Liver (tissue), 9 donors: Measurements from ENCODE around the gene MINAR1. TPM values are rescaled to one million over a fixed set of nuclear protein-coding genes. Genes with fewer than 3 reads are reported as not detected.

ENCODE experiments used
- DNase-seq: peaks from one replicate; pipeline ENCODE4 v3.0.0-alpha.2; 2017; ENCODE audit warnings: low spot score
- H3K27ac ChIP-seq, 2 donors: one replicate each; pipeline ENCODE4 v1.7.0; 2013; ENCODE audit warnings: inconsistent platforms in 2 of 2, low read length in 2 of 2, control low read depth in 1 of 2, low read depth in 1 of 2, mild to moderate bottlenecking in 1 of 2
- H3K27me3 ChIP-seq, 4 donors: one replicate each; pipeline versions ENCODE4 v1.6.1 to v1.7.0; 2013; ENCODE audit warnings: low read length in 3 of 4, inconsistent platforms in 1 of 4, mild to moderate bottlenecking in 1 of 4, moderate library complexity in 1 of 4; ENCODE audit not compliant: control insufficient read depth in 4 of 4, insufficient read depth in 4 of 4
- H3K36me3 ChIP-seq, 4 donors: one replicate each; pipeline versions ENCODE4 v1.6.1 to v1.7.0; 2013; ENCODE audit warnings: low read length in 3 of 4, mild to moderate bottlenecking in 3 of 4, low read depth in 1 of 4, moderate library complexity in 1 of 4; ENCODE audit not compliant: control insufficient read depth in 4 of 4, insufficient read depth in 3 of 4
- H3K4me1 ChIP-seq, 4 donors: one replicate each; pipeline versions ENCODE4 v1.6.1 to v1.7.0; 2013; ENCODE audit warnings: low read length in 3 of 4, mild to moderate bottlenecking in 3 of 4, moderate library complexity in 1 of 4; ENCODE audit not compliant: control insufficient read depth in 4 of 4, insufficient read depth in 4 of 4
- H3K4me3 ChIP-seq, 3 donors: one replicate each; pipeline versions ENCODE4 v1.6.1 to v1.7.0; 2013; ENCODE audit warnings: low read length in 3 of 3, control low read depth in 1 of 3, low read depth in 1 of 3, mild to moderate bottlenecking in 1 of 3
- H3K9ac ChIP-seq, 2 donors: one replicate each; pipeline ENCODE4 v1.7.0; 2013; ENCODE audit warnings: low read length in 2 of 2, mild to moderate bottlenecking in 2 of 2, moderate library complexity in 2 of 2, control low read depth in 1 of 2, low read depth in 1 of 2
- H3K9me3 ChIP-seq, 4 donors: one replicate each; pipeline versions ENCODE4 v1.6.1 to v1.7.0; 2013; ENCODE audit warnings: low read length in 3 of 4; ENCODE audit not compliant: control insufficient read depth in 4 of 4
- CTCF ChIP-seq: fragments of 150-350 bp; IDR thresholded peaks from 2 replicates; pipeline ENCODE4 v1.5.1; 2017; ENCODE audit warnings: improper control_type of control experiment, low read depth, low read length; ENCODE audit not compliant: missing input control
- FOXA1 ChIP-seq: IDR thresholded peaks from 2 replicates; pipeline ENCODE4 v1.6.1; 2016; ENCODE audit warnings: antibody characterized with exemption
- FOXA2 ChIP-seq: IDR thresholded peaks from 2 replicates; pipeline ENCODE4 v1.6.1; 2016; ENCODE audit warnings: antibody characterized with exemption
- GABPA ChIP-seq, 2 donors: IDR thresholded peaks in 1 of 2; conservative IDR thresholded peaks in 1 of 2; 2 replicates each; pipeline ENCODE4 v1.6.1; 2016; ENCODE audit warnings: antibody characterized with exemption in 2 of 2, mild to moderate bottlenecking in 1 of 2, moderate library complexity in 1 of 2
- HNF4A ChIP-seq, 2 donors: conservative IDR thresholded peaks; 2 replicates each; pipeline ENCODE4 v1.6.1; 2016; ENCODE audit warnings: antibody characterized with exemption in 2 of 2, mild to moderate bottlenecking in 2 of 2
- HNF4G ChIP-seq: IDR thresholded peaks from 2 replicates; pipeline ENCODE4 v1.6.1; 2016; ENCODE audit warnings: antibody characterized with exemption
- JUND ChIP-seq, 2 donors: IDR thresholded peaks; 2 replicates each; pipeline ENCODE4 v1.6.1; 2016; ENCODE audit warnings: antibody characterized with exemption in 2 of 2
- NR2F2 ChIP-seq: IDR thresholded peaks from 2 replicates; pipeline ENCODE4 v1.6.1; 2016; ENCODE audit warnings: antibody characterized with exemption
- RAD21 ChIP-seq, 2 donors: IDR thresholded peaks; 2 replicates each; pipeline ENCODE4 v1.6.1; 2016; ENCODE audit warnings: antibody characterized with exemption in 2 of 2, mild to moderate bottlenecking in 2 of 2
- REST ChIP-seq: IDR thresholded peaks from 2 replicates; pipeline ENCODE4 v1.6.1; 2016; ENCODE audit warnings: antibody characterized with exemption, mild to moderate bottlenecking
- RXRA ChIP-seq, 2 donors: IDR thresholded peaks; 2 replicates each; pipeline ENCODE4 v1.6.1; 2017 to 2018; ENCODE audit warnings: antibody characterized with exemption in 2 of 2, mild to moderate bottlenecking in 1 of 2
- SP1 ChIP-seq: IDR thresholded peaks from 2 replicates; pipeline ENCODE4 v1.6.1; 2018; ENCODE audit warnings: antibody characterized with exemption, mild to moderate bottlenecking
- TAF1 ChIP-seq: conservative IDR thresholded peaks from 2 replicates; pipeline ENCODE4 v1.6.1; 2016; ENCODE audit warnings: antibody characterized with exemption, mild to moderate bottlenecking
- YY1 ChIP-seq: IDR thresholded peaks from 2 replicates; pipeline ENCODE4 v1.6.1; 2016; ENCODE audit warnings: antibody characterized with exemption, mild to moderate bottlenecking
- ZBTB33 ChIP-seq: IDR thresholded peaks from 2 replicates; pipeline ENCODE4 v1.6.1; 2016; ENCODE audit warnings: antibody characterized with exemption
- WGBS: extraction: QIAGEN DNeasy Blood & Tissue Kit; methylation state at CpG from one replicate; pipeline ENCODE4 v1.1.7; 2013; 5-methylcytosine and 5-hydroxymethylcytosine counted together
- polyA plus RNA-seq, 2 donors: library from polyadenylated mRNA; stranded (reverse) in 1 of 2; unstranded in 1 of 2; fragments of 200-250 nt in 1 of 2; fragments of >200 nt in 1 of 2; fragmentation: Nextera tagmentation in 1 of 2; extraction: Ambion mirVana in 1 of 2; gene quantifications; one replicate each; pipeline versions ENCODE4 v1.2.1 to v1.2.3, GENCODE V29; 2013 to 2015
- total RNA-seq, 2 donors: library from RNA; depleted of rRNA; stranded (reverse); fragments of >200 nt; gene quantifications; one replicate each; pipeline ENCODE4 v1.2.3, GENCODE V29; 2014
- donor health status: healthy.
- donor health status: healthy.
- donor health status: healthy.
- donor health status: healthy.
- donor health status: healthy.

The MINAR1 gene
- total and polyA plus RNA-seq, 4 donors = 0.01 to 0.14 (median 0.07) TPM

GRCh38 chr15:79455943-79456342 lies 23.8 kb downstream of the MINAR1 start:
- Histone ChIP-seq H3K36me3 (no peaks in the 10 kb centered on the region), H3K9me3 (no peaks in the 10 kb centered on the region), H3K27me3 (peaks cover 0 to 5% (median 2%) of the 10 kb centered on the region in 4 donors), H3K4me1 (no peaks in the 10 kb centered on the region), H3K4me3 (no peak overlapping the region), H3K9ac (no peak overlapping the region), H3K27ac (no peak overlapping the region)
- WGBS = 90% methylated on average over 6 of the region's 6 CpGs
- no peak for TF ChIP-seq JUND (IDR thresholded peaks at IDR 0.05)
- no peak for TF ChIP-seq GABPA (IDR thresholded peaks at IDR 0.05 in 1 of 2, conservative IDR thresholded peaks at IDR 0.05 in 1 of 2)
- TF ChIP-seq YY1 = no peak
- TF ChIP-seq REST = no peak
- no peak for DNase-seq

- Histone ChIP-seq H3K9me3 (no peaks in the 10 kb centered on the region), H3K4me1 (no peaks in the 10 kb centered on the region), H3K36me3 (no peaks in the 10 kb centered on the region), H3K27me3 (no peaks in the 10 kb centered on the region), H3K27ac (no peak overlapping the region), H3K4me3 (no peak overlapping the region), H3K9ac (no peak overlapping the region)
- TF ChIP-seq NR2F2 = no peak
- TF ChIP-seq RXRA (IDR thresholded peaks at IDR 0.05) = no peak
- TF ChIP-seq FOXA2 = no peak
- no peak for TF ChIP-seq HNF4A (conservative IDR thresholded peaks at IDR 0.05)
- no peak for TF ChIP-seq RAD21 (IDR thresholded peaks at IDR 0.05)
- no peak for TF ChIP-seq SP1
- no peak for TF ChIP-seq YY1
- 90% methylated on average over 6 of the region's 6 CpGs for WGBS
- no peak for DNase-seq
Observed at GRCh38 chr15:79458491-79458890, 26.4 kb downstream of the MINAR1 start.

- H3K27ac ChIP-seq = no peak overlapping the region
- no peaks in the 10 kb centered on the region for H3K4me1 ChIP-seq
- no peak overlapping the region for H3K4me3 ChIP-seq
- whole genome bisulfite sequencing = 97% methylated on average over 1 of the region's 1 CpG
- no peaks in the 10 kb centered on the region for H3K27me3 ChIP-seq
- TF ChIP-seq JUND (IDR thresholded peaks at IDR 0.05) = no peak
- TF ChIP-seq TAF1 = no peak
- no peak for TF ChIP-seq REST
- TF ChIP-seq CTCF = no peak
- TF ChIP-seq ZBTB33 = no peak
- no peak for TF ChIP-seq HNF4G
- TF ChIP-seq RXRA (IDR thresholded peaks at IDR 0.05) = no peak
- no peak for TF ChIP-seq SP1
- no peak for TF ChIP-seq FOXA1
- no peaks in the 10 kb centered on the region for H3K9me3 ChIP-seq
- DNase-seq = no peak
- no peaks in the 10 kb centered on the region for H3K36me3 ChIP-seq
- no peak overlapping the region for H3K9ac ChIP-seq
Observed at GRCh38 chr15:79459666-79460065, 27.5 kb downstream of the MINAR1 start.
